AG09309 (cell line): ENCODE data around the gene CLDN5.

Experiments
- DNase-seq: peaks from one replicate; pipeline ENCODE4 v3.0.0-alpha.2; 2010; ENCODE audit warnings: low read depth
- H3K4me3 ChIP-seq: 2 replicates; pipeline ENCODE4 v1.5.1; 2011; ENCODE audit warnings: mild to moderate bottlenecking, low read depth, low read length, moderate library complexity; ENCODE audit not compliant: control insufficient read depth
- TF ChIP-seq, protein P1 (sequence below): IDR thresholded peaks from 2 replicates; pipeline ENCODE4 v1.5.1; 2011; ENCODE audit warnings: mild to moderate bottlenecking, low read depth, low read length, inconsistent platforms; ENCODE audit not compliant: insufficient read depth, control insufficient read depth; ENCODE audit errors: missing control alignments

The CLDN5 gene

DNA sequence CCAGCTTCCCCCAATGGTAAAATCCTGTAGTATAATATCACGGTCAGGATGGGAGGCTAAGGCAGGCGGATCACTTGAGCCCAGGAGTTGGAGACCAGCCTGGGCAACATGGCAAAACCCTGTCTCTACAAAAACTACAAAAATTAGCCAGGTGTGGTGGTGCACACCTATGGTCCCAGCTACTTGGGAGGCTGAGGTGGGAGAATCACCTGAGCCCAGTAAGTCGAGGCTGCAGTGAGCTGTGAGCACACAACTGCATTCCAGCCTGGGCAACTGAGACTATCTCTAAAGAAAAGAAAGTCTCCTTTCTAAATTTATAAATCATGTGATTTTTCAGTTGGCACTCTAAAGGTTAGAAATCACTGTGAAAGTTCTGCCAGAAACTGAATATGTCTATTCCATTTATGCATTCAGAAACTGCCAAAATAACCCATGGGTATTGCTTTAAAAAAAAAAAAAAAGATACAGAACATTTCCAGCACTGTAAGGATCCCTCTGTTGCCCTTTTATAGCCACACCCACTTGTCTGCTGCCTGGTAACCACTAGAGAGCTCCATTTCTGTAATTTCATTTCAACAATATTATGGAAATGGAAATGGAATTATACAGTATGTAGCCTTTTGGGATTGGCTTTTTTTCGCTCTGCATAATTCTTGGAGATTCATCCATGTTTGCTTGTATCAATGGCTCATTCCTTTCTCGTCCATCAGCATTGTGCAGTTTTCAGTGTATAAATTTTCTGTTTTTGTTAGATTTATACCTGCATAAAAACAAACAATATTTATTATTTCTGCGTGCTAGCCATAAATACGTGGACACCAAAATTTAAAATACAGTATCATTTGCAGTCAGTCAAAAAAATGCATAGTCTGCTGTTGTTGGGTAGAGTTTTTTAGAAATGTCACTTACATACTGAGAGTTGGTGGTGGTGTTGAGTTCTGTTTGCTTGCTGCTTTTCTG lies 35.0 kb downstream of the CLDN5 start:
- TF ChIP-seq, protein P1, sequence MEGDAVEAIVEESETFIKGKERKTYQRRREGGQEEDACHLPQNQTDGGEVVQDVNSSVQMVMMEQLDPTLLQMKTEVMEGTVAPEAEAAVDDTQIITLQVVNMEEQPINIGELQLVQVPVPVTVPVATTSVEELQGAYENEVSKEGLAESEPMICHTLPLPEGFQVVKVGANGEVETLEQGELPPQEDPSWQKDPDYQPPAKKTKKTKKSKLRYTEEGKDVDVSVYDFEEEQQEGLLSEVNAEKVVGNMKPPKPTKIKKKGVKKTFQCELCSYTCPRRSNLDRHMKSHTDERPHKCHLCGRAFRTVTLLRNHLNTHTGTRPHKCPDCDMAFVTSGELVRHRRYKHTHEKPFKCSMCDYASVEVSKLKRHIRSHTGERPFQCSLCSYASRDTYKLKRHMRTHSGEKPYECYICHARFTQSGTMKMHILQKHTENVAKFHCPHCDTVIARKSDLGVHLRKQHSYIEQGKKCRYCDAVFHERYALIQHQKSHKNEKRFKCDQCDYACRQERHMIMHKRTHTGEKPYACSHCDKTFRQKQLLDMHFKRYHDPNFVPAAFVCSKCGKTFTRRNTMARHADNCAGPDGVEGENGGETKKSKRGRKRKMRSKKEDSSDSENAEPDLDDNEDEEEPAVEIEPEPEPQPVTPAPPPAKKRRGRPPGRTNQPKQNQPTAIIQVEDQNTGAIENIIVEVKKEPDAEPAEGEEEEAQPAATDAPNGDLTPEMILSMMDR: no peak
- no peak for DNase-seq
- H3K4me3 ChIP-seq: no peak overlapping the region

DNA sequence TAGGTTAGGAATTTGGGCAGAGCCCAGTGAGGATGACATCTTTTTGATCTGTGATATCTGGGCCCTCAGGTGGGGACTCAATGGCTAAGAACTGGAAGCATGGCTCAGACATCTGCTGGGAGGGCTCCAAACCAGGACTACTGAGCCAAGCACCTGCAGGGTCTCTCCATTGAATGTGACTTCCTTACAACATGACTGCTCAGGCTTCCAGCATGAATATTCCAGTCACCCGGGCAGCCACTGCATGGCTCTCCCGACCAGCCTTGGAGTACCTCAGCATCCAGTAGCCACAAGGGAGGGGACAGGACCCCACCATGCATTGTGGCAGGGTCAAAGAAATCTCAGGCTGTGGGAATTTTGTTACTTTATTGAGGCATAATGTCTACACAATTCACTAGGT lies 35.9 kb downstream of the CLDN5 start:
- no peak overlapping the region for H3K4me3 ChIP-seq
- DNase-seq: no peak
- TF ChIP-seq, protein P1: no peak

DNA sequence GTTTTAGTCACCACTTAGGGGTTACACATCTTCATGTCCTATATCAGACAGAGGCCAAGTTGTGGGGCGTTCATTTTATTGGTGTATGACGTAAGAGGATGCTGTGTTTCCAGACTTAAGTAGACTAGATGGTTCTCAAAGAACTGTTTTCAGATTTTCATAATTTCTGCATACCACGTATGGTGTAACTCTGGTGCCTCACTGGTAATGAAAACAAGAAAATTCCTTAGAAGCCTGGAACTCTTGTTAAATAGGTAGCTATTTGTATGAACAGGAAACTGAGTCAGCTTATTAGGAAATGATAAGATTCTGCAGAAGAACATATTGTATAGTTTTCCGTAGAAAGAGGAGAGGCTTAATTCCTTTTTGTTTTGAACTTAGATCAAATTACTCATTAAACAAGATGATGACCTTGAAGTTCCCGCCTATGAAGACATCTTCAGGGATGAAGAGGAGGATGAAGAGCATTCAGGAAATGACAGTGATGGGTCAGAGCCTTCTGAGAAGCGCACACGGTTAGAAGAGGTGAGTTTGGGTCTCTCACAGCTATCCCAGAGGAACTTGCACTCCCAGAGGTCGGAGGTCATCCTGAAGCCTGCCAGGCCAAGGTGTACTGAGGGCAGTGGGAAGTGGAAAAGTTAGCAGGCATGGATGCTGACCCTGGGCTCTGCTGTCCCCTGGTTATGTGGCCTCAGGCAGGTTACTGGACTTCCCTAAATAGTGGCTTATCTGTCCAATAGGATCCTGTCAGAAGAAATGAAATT lies 40.5 kb downstream of the CLDN5 start:
- TF ChIP-seq, protein P1: no peak
- peak; percentile 89 for DNase-seq
- H3K4me3 ChIP-seq: no peak overlapping the region

DNA sequence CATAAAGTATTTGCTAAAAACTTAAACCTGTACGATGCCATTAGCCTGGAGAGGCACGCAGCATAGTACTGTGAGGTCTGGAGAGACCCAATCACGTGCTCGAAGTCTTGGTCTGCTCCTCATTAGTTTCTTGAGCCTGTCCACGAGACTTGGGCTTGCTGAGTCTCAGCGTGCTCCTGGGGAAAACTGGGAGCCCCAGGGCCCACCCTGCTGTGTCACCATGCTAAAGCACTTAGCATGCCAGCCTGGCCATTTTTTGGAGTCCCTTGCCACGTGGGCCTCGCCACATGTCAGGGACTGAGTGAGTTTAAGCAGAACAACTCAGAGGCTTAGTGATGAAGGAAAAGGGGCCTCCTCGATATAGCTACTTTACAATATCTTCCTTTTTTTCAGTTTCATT lies 41.9 kb downstream of the CLDN5 start:
- no peak for DNase-seq
- no peak overlapping the region for H3K4me3 ChIP-seq
- TF ChIP-seq, protein P1: no peak

DNA sequence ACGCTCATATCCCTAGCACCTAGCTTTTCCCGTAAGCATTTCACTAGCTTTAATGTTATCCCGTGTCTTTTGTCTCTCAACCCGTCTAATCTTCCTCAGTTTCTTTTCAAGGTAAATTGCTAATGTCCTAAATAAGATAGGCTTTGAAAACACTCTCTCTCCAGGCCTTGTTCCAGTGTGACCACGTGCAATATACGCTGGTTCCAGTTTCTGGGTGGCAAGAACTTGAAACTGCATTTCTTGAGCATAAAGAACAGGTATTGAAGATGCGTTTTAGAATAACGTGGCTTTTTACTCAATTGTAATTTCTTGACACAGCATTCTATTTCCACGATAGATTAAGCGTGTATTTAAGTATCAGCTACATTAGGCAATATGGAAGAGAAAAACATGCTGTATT lies 43.4 kb downstream of the CLDN5 start:
- no peak overlapping the region for H3K4me3 ChIP-seq
- TF ChIP-seq, protein P1: no peak
- DNase-seq: no peak

DNA sequence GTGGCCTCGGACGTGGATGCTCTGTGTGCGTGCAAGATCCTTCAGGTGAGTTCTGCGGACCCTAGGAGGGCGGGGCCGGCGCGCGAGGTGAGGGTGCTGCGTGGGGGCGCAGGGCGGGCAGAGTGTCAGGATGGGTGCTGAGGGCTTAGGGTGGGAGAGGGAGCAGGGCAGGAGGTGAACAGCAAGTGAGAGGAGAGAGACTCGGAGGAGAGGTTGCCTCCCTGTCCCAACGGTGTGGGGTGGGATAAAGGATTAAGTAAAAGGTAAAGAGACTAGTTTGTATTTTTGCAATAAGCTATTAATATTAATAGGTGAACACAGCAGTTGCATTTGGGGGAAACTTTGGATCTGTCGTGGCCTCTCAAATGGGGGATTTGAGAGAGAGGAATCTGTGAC lies 44.0 kb downstream of the CLDN5 start:
- peak overlapping the region; percentile 91 for H3K4me3 ChIP-seq
- TF ChIP-seq, protein P1: no peak
- no peak for DNase-seq
